DOHH2 (cell line): ENCODE results near the gene CX3CL1.

Experiments used
- CTCF ChIP-seq: fragments of 200-600 bp; sonication (generic); IDR thresholded peaks from one replicate; pipeline ENCODE4 v1.5.1; 2014; ENCODE audit warnings: antibody characterized with exemption, mild to moderate bottlenecking, low read depth, low read length; ENCODE audit not compliant: poor library complexity, severe bottlenecking
- EZH2phosphoT487 ChIP-seq: fragments of 200-600 bp; sonication (generic); IDR thresholded peaks from 2 replicates; pipeline ENCODE4 v1.6.1; 2017; ENCODE audit warnings: borderline replicate concordance, mild to moderate bottlenecking, antibody characterized with exemption, low read length, moderate library complexity, mixed read lengths

- TF ChIP-seq CTCF: no peak
- no peak for TF ChIP-seq EZH2phosphoT487
These were observed 11.3 kb downstream of the CX3CL1 start for GRCh38 chr16:57383276-57384247.
